Mucosa of stomach (tissue), 1 donor: ENCODE results near the gene TMEM158.

Experiments
- H3K27me3 ChIP-seq: one replicate; pipeline ENCODE4 v1.7.0; 2013; ENCODE audit warnings: mild to moderate bottlenecking, low read length; ENCODE audit not compliant: control insufficient read depth, insufficient read depth
- H3K36me3 ChIP-seq: one replicate; pipeline ENCODE4 v1.7.0; 2013; ENCODE audit warnings: low read length; ENCODE audit not compliant: control insufficient read depth, insufficient read depth
- H3K4me1 ChIP-seq: one replicate; pipeline ENCODE4 v1.7.0; 2013; ENCODE audit warnings: mild to moderate bottlenecking, low read length; ENCODE audit not compliant: control insufficient read depth, insufficient read depth
- H3K4me3 ChIP-seq: one replicate; pipeline ENCODE4 v1.7.0; 2013; ENCODE audit warnings: low read length
- H3K9ac ChIP-seq: one replicate; pipeline ENCODE4 v1.7.0; 2013; ENCODE audit warnings: mild to moderate bottlenecking, low read length, moderate library complexity
- H3K9me3 ChIP-seq: one replicate; pipeline ENCODE4 v1.7.0; 2013; ENCODE audit warnings: mild to moderate bottlenecking, low read length, moderate library complexity; ENCODE audit not compliant: control insufficient read depth
- donor health status: Pancreatic carcinoma.

Gene TMEM158

GRCh38 chr3:45178183-45179023 is 47.7 kb downstream of the TMEM158 start:
- no peaks in the 10 kb centered on the region for H3K9me3 ChIP-seq
- no peaks in the 10 kb centered on the region for H3K36me3 ChIP-seq
- H3K4me3 ChIP-seq, result no peak overlapping the region
- H3K27me3 ChIP-seq, result no peaks in the 10 kb centered on the region
- H3K9ac ChIP-seq, result peak overlapping the region; percentile 42
- peaks cover 49% of the 10 kb centered on the region for H3K4me1 ChIP-seq

- Histone ChIP-seq H3K4me3 (no peak overlapping the region), H3K4me1 (peaks cover 35% of the 10 kb centered on the region), H3K36me3 (no peaks in the 10 kb centered on the region), H3K27me3 (no peaks in the 10 kb centered on the region), H3K9me3 (no peaks in the 10 kb centered on the region), H3K9ac (no peak overlapping the region)
These were observed 49.2 kb downstream of the TMEM158 start for GRCh38 chr3:45176912-45177311.
